ES-I3 (cell line): Measurements from ENCODE around the gene TAF9.
"Not testable (repeated sequence)": the region's sequence is repeated elsewhere in the genome, so short reads cannot be mapped to it uniquely, and the experiment has no call there.

Source experiments
- H3K36me3 ChIP-seq: 2 replicates; pipeline ENCODE4 v1.6.1; 2013; ENCODE audit warnings: mild to moderate bottlenecking, low read length, control low read depth, moderate library complexity; ENCODE audit not compliant: insufficient read depth
- H3K4me1 ChIP-seq: 2 replicates; pipeline ENCODE4 v1.6.1; 2013; ENCODE audit warnings: mild to moderate bottlenecking, control low read depth, low read length; ENCODE audit not compliant: insufficient read depth
- H3K9ac ChIP-seq: 2 replicates; pipeline ENCODE4 v1.6.1; 2013; ENCODE audit warnings: low read depth, mild to moderate bottlenecking, low read length, moderate library complexity
- H3K9me3 ChIP-seq: 2 replicates; pipeline ENCODE4 v1.6.1; 2013; ENCODE audit warnings: mild to moderate bottlenecking, low read length, moderate library complexity; ENCODE audit not compliant: control insufficient read depth, insufficient read depth

TAF9 gene

GRCh38 chr5:69369340-69370121, at the start of gene TAF9, which contains the start of the genes AK6 and RAD17:
TSS of gene TAF9 (minus strand) at chr5:69369520. CDS start at chr5:69365737, 3,783 bp downstream.
TSS of gene AK6 (minus strand) at chr5:69369520. CDS start at chr5:69369490, 30 bp downstream.
TSS of gene RAD17 (plus strand) at chr5:69369818. CDS start at chr5:69372209, 2,391 bp downstream.
- Histone ChIP-seq H3K36me3 (peaks cover 9% of the 10 kb centered on the region; the same call in 1 of the 2 replicates), H3K4me1 (no peaks in the 10 kb centered on the region), H3K9ac (peak within 1 kb of the TSS; percentile 89), H3K9me3 (no peaks in the 10 kb centered on the region)

GRCh38 chr5:69418554-69418953, 49.2 kb upstream of the TAF9 start:
- H3K4me1 ChIP-seq, result peaks cover 4% of the 10 kb centered on the region; the same call in 1 of the 2 replicates
- no peak overlapping the region for H3K9ac ChIP-seq
- H3K9me3 ChIP-seq, result no peaks in the 10 kb centered on the region
- peaks cover 6% of the 10 kb centered on the region; the same call in 1 of the 2 replicates for H3K36me3 ChIP-seq

GRCh38 chr5:69416699-69417098, 47.4 kb upstream of the TAF9 start:
- Histone ChIP-seq H3K4me1 (peaks cover 4% of the 10 kb centered on the region; the same call in 1 of the 2 replicates), H3K9ac (peak overlapping the region; percentile 96; the same call in 1 of the 2 replicates), H3K9me3 (no peaks in the 10 kb centered on the region), H3K36me3 (peaks cover 6% of the 10 kb centered on the region; the same call in 1 of the 2 replicates)

GRCh38 chr5:69416180-69416579, 46.9 kb upstream of the TAF9 start:
- peaks cover 4% of the 10 kb centered on the region; the same call in 1 of the 2 replicates for H3K4me1 ChIP-seq
- peaks cover 6% of the 10 kb centered on the region; the same call in 1 of the 2 replicates for H3K36me3 ChIP-seq
- peak overlapping the region; percentile 96 for H3K9ac ChIP-seq
- no peaks in the 10 kb centered on the region for H3K9me3 ChIP-seq

- H3K4me1 ChIP-seq, result peaks cover 4% of the 10 kb centered on the region; the same call in 1 of the 2 replicates
- H3K9ac ChIP-seq, result peak overlapping the region; percentile 96
- H3K36me3 ChIP-seq, result peaks cover 6% of the 10 kb centered on the region; the same call in 1 of the 2 replicates
- no peaks in the 10 kb centered on the region for H3K9me3 ChIP-seq
These were observed 46.3 kb upstream of the TAF9 start for GRCh38 chr5:69415584-69415958.

GRCh38 chr5:69414885-69415583, 45.7 kb upstream of the TAF9 start, which contains the start of gene MARVELD2:
TSS of gene MARVELD2 (plus strand) at chr5:69415116. CDS start at chr5:69419386, 4,270 bp downstream.
- H3K36me3 ChIP-seq, result peaks cover 6% of the 10 kb centered on the region; the same call in 1 of the 2 replicates

GRCh38 chr5:69404659-69405330, 35.5 kb upstream of the TAF9 start:
- H3K9me3 ChIP-seq, result no peaks in the 10 kb centered on the region
- no peaks in the 10 kb centered on the region for H3K4me1 ChIP-seq
- peaks cover 3% of the 10 kb centered on the region; the same call in 1 of the 2 replicates for H3K36me3 ChIP-seq
- H3K9ac ChIP-seq, result no peak overlapping the region

More at GRCh38 chr5:69414885-69415583, 45.7 kb upstream of the TAF9 start, which contains the start of gene MARVELD2:
- peak within 1 kb of the TSS; percentile 96 for H3K9ac ChIP-seq
- H3K9me3 ChIP-seq, result no peaks in the 10 kb centered on the region
- peaks cover 4% of the 10 kb centered on the region; the same call in 1 of the 2 replicates for H3K4me1 ChIP-seq

- H3K4me1 ChIP-seq, result no peaks in the 10 kb centered on the region
- H3K36me3 ChIP-seq, result peaks cover 10% of the 10 kb centered on the region
- no peaks in the 10 kb centered on the region for H3K9me3 ChIP-seq
- H3K9ac ChIP-seq, result no peak overlapping the region
These were observed 9.1 kb upstream of the TAF9 start for GRCh38 chr5:69378376-69378775.

- no peaks in the 10 kb centered on the region; the same call in 1 of the 2 replicates for H3K36me3 ChIP-seq
- no peaks in the 10 kb centered on the region for H3K4me1 ChIP-seq
- H3K9me3 ChIP-seq, result no peaks in the 10 kb centered on the region
- no peak overlapping the region for H3K9ac ChIP-seq
These were observed 5.7 kb upstream of the TAF9 start for GRCh38 chr5:69374911-69375446.

- Histone ChIP-seq H3K9ac (no peak overlapping the region), H3K9me3 (no peaks in the 10 kb centered on the region), H3K36me3 (no peaks in the 10 kb centered on the region), H3K4me1 (no peaks in the 10 kb centered on the region)
These were observed 3.1 kb upstream of the TAF9 start for GRCh38 chr5:69372394-69372793.

GRCh38 chr5:69370335-69370734, 1.0 kb upstream of the TAF9 start:
- not testable (repeated sequence) for H3K36me3 ChIP-seq, H3K9me3 ChIP-seq, H3K4me1 ChIP-seq
- H3K9ac ChIP-seq, result peak overlapping the region; percentile 89

- Histone ChIP-seq H3K36me3 (peaks cover 9% of the 10 kb centered on the region; the same call in 1 of the 2 replicates), H3K9ac (peak overlapping the region; percentile 89), H3K9me3 (no peaks in the 10 kb centered on the region), H3K4me1 (no peaks in the 10 kb centered on the region)
These were observed 621 bp downstream of the TAF9 start for GRCh38 chr5:69368458-69369339.

- Histone ChIP-seq H3K9ac (peak overlapping the region; percentile 89), H3K4me1 (no peaks in the 10 kb centered on the region), H3K36me3 (peaks cover 9% of the 10 kb centered on the region), H3K9me3 (no peaks in the 10 kb centered on the region)
These were observed 1.5 kb downstream of the TAF9 start for GRCh38 chr5:69367697-69368279.
